Epithelial cell of prostate (primary cell): ENCODE data around the gene DGKG.

Experiments
- DNase-seq: peaks from one replicate; pipeline ENCODE4 v3.0.0-alpha.2; 2011; ENCODE audit warnings: low read depth, low spot score
- H3K27ac ChIP-seq: fragments of 450-650 bp; 2 replicates; pipeline ENCODE4 v1.5.1; 2017; ENCODE audit warnings: mild to moderate bottlenecking

Gene DGKG

DNA sequence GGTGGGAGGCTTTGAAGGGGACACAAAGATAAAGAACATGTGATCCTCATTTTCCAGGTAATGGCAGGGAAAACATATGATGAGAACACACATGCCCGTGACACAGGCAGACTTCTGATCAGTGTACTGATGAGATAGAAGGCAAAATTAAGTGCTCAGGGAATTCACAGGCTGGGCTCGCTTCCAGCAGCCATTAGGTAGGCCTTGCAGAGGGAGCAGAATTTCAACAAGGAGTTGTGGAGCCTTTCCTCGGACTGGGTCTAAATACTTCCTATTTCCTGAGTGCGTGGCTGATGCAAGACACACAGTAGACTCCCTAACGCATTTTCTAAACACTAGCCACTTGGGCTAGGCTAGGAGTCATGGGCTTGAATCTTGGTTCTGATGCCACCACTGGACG, 179.2 kb downstream of the DGKG start:
- no peak for DNase-seq
- no peak overlapping the region for H3K27ac ChIP-seq

DNA sequence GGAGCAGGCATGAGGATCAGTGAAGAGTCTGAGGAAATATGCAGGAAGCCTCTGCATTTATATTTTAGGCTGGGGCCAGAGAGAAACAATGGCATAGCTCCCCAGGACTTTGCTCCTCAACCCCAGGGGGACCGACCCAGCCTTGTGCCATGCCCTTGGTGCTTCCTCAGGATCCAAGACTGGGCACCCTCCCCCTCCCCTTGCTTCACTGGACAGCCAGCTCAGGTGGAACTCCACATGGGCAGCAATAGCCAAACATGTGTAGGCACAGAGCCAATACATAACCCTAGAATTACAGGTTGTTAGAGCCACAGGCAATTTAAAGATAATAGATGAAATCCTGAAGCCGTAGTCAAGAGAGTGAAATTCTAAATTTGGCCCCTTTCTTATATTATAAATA, 180.1 kb downstream of the DGKG start:
- no peak for DNase-seq
- H3K27ac ChIP-seq, result no peak overlapping the region

DNA sequence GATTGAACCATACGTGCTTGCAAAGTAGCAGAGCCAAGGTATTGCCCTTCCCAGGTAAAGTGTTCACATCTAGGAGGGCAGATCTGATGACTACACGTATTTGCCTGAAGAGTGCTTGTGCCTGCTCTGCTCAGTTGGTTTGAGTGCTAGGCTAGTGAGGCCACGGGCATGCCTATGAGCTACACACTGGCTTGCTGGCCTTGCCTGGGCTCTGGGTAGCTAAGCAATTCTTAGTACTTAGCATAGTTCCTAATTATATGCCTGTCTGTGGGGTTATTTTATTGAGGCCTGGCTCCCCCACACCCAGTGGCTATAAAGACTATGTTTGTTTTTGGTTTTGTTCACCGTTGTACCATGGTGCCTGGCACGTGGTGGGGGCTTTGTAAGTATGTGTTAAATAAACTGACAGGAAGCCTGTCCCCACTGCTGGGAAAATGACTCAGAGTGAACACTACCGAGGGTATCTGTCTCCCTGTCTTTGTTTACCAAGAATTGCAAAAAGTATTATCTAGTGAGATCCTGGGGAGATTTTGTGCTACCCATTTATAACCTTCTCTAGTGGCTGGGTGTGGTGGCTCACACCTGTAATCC, 181.0 kb downstream of the DGKG start:
- no peak for DNase-seq
- H3K27ac ChIP-seq, result no peak overlapping the region

DNA sequence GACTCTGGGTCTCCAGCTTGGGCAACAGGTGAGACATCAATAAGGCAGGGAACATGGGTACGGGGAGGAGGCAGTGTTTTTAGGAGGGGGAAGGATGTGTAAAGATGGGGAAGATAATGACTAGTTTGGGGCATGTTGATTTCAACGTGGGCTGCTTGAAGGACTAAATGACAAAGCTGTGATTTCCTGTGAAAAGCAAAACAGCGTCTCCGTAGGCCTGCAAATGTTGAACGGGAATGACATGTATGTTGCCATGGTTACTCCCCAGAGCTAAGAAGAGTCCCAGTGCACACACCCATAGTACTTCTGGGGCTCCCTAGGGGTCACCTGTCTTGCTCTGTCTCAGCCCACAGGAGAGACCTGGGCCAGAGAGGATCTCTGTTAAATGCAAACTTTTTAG, 181.9 kb downstream of the DGKG start:
- H3K27ac ChIP-seq, result no peak overlapping the region
- no peak for DNase-seq

DNA sequence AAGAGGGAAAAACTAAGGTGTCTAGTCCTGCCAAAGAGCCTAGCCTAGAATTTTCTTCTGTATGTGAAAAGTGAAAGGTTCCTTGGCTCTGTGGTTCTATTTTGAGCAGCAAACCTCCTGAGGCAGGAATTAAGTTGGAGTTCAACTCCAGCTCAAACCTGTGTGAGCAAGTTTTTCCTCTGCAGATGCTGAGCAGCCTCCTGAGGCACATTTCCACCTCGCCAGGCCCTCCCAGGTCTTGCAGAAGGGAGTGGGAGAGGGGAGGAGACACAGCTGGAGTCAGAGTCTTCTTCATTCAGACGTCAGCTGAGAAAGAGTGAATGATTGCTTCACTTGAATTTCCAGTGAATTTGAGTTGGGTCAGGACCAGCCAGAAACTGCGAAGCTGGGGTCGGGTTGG, 183.6 kb downstream of the DGKG start:
- no peak overlapping the region for H3K27ac ChIP-seq
- DNase-seq, result no peak

DNA sequence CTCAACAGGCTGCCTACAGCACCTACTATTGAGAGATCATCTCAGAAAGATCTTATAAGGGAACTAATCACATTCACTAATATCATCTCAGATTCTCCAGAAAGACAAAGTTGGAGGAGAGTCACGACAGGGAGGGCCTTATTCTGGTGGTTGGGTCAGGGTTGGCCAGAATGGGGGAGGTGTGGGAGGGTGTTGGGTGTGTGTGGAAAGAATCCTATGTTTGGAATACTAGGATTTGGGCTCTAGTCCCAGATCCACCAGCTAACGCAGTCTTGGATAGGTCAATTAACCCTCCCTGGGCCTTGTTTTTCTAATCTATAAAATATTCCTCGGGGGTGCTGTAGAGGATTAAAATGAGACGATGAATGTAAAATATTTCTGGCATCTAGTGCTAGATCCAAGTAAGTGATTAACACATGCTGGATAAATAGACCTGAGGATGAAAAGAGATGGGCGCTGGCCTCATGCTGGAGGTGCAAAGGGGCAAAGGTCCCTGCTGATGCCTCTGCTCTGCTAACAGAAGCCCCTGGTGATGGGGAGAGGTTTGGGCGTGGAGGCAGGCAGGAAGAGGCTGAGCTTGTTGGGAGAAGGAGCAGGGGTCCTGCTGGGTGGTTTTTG, 185.6 kb downstream of the DGKG start:
- no peak overlapping the region for H3K27ac ChIP-seq
- no peak for DNase-seq

DNA sequence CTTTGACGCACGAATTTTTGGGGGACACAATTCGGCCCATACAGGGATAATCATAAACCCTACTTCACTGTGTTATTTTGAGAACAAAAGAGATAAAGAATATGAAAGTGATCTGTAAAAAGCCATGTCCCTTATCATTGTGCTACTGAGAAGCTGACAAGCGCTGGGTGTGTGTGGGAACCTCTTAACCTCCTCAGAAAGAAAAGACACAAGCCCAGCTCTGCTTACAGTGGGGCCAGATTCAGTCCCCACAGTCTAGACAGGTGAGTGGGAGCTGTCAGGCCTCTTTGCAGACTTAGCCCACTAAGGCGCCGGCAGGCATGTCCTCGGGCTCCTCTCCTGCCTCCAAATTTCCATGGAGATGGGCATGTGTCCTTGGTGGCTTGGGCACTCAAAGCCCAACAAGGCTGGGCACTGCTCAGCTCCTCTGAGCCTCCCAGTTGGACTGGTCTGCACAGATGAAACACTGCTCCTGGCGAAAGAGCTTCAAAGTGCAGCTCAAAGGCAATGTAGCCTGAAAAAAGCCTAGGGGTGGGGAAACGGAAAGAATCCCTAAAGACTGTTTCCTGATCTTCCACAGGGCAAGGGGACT, 188.7 kb downstream of the DGKG start:
- H3K27ac ChIP-seq, result no peak overlapping the region
- no peak for DNase-seq

DNA sequence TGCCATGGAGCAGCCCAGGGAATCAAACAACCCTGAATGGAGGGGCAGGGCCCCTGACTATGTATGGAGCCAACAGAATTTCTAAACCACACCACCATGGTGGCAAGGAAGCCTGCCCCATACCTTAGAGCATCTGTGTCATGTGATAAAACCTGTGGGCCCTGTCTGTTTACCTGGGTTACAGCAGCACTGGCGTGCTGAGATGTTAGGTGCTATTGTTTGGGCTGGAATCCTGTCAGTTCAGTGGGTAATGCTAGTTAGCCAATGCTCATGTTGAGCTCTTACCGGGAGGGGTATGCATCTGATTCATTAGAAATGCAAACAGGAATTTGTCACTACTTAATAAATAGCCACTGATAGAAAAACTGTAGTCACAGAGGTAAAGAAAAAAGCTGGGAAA, 189.7 kb downstream of the DGKG start:
- no peak overlapping the region for H3K27ac ChIP-seq
- peak; percentile 12 for DNase-seq

DNA sequence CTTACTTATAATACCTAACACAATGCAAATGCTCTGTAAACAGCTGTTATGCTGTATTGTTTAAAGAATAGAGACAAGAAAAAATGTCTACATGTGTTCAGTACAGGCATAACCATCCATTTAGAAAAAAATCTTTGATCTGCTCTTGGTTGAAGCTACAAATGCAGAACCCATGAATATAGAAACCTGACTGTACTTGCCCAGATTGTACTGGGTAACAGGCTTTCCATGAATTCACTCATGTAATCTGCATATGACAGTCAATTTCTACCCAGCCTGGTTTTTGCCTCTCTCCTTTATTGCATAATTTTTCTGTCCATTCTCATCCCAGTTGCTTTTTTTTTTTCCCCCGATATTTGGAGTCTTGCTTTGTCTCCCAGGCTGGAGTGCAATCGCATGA, 190.5 kb downstream of the DGKG start:
- no peak for DNase-seq
- no peak overlapping the region for H3K27ac ChIP-seq

DNA sequence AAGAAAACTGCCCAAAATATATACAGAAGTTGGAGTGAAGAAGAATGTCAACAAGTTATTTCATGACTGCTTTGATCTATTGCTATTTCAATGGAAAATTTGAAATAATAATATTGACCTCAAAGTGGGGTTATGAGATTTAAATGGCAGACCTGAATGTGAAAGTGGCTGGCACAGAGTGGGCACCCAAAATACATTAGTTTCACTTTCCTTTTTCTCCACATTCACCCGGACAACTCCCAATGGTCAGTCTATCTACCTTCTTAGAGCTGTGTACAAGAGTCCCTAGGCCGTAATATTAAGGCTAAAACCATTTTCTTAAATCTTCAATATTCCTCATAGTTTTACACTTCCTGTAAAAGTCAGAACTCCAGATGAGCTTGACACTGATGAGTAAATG, 191.5 kb downstream of the DGKG start:
- H3K27ac ChIP-seq, result no peak overlapping the region
- DNase-seq, result no peak

DNA sequence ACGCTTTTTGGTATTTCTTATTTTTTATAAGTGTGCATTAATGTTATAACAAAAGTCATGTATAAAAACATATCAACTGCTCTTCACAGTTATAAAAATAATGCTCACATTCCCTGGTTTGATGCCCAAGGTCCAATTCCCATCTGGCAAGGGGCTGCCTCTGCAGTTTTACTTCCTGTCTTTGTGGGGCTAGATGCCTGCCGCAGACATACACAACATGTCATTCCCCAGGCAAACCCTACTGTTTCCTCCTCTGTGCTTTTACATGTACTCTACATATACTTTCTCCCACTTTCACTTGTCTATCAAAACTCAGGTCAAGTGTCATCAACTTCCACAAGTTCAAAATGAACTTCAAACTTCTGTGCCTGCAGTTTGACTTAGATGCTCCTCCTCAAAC, 192.7 kb downstream of the DGKG start:
- no peak overlapping the region for H3K27ac ChIP-seq
- DNase-seq, result no peak

DNA sequence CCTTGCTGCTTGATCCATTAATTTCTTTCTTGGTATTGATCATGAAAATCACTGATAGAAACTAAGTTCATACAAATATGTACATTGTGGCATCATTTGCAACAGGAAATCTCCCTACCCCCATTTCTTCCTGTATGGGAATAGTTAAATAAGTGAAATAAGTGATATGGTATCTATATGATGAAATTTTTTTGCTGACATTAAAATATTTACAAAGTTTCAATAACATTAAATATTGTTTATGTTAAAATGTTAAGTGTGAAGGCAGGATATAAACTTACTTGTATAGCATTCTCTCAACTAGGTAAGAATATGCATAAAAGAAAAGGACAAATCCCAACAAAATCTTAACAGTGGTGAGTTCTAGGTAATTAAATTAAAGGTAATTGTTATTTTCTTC, 193.1 kb downstream of the DGKG start:
- H3K27ac ChIP-seq, result no peak overlapping the region
- no peak for DNase-seq

DNA sequence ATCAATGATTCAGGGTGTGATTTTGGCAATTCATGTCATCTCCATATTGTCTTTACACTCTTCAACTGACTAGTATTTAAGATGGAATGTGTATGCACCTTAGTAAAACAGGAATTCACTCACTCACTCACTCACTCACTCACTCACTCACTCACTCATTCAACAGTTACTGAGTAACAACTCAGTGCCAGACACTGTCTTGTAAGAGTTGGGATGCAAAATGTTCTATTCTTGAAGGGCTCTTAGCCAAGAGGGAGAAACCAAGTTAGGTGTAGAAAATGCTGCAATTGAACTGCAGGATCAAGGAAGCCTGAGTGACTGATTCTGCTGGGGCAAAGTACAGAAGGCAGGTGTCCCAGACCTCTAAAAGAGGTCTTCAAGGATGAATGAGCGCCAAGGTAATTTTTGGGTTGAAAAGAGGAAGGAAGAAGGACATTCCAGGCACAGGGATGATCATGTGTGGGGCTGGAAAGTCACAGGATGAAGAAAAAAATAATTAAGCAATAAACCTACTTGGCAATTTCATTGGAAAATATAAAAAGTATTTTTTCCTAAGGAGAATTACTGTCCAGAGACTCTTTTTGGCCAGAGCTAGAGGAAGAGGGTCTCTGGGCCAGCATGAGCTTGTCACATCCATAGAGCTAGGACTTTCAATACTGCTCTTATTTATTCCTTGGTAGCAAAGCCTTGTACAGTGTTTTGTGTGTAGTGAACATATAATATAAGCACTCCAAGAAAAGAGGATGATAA, 194.2 kb downstream of the DGKG start:
- no peak for DNase-seq
- no peak overlapping the region for H3K27ac ChIP-seq

DNA sequence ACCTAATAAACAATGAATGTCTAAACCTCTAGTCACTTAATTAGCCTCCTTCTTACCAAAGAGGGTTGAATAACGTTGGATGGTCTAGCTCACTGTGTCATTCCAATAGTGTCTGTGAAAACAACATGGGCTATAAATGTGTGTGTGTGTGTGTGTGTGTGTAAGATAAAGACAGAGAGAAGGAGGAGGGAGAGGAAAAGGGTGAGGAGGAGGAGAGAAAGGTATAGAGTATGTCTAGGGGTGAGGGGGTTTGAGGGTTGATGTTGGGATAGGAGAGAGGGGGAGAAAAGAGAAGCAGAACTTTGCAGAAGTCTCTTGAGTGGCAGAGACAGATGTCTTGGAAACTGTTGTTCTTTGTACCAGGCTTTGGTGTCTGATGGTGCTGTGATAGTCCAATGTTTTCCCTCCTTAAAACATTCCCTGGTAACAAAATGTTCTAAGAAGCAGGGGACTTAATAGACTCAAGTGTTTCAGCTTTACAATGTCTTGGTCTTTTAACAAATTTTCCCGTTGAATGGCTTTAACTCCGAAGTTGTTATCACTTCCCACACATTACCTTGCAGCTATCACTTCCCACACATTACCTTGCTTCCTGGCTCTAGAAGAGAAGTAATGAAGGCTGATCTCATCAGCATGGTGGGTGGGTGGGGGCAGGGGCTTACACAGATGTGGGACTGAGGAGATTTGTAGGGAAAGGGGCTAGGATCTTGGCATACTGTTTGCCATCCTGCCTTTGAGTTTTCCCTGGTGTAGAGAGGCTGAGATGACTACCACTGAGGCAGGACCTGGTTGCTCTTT, 195.3 kb downstream of the DGKG start:
- H3K27ac ChIP-seq, result no peak overlapping the region
- no peak for DNase-seq

DNA sequence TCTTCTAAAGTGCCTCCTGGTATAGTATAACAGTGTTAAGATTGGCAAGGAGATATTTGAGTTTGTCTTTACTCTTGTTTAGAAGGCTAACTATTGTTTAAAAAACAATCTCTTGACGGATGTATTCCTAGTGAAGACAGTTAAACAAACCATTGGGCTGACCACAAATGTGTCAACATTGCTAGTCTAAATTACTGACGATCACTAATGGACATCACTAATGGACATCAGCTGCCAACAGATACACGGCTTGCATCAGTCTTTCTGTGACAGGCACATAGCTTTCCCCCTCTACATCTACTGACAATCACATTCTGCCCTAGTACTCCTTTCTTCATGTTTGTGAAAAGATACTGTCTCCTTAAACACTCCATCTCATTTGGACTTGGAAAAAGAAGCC, 196.0 kb downstream of the DGKG start:
- no peak overlapping the region for H3K27ac ChIP-seq

DNA sequence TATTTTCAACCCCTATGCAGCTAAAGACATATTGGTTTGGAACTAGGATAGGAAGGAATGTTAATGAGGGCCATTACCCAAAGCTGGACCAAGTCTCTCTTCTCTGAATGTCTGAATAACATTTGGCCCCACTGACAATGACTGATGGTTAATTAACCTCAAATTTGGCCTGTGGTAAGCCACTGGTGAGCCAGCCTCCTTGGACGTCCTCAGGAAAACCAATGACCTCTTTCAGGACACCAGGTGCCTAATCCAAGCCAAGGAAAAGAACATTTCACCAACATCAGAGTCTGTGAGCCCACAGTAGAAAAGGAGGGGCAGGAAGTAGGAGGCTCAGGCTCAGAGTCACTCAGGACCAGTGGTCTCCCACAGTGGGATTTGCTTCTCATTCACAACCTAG, 196.7 kb downstream of the DGKG start:
- no peak overlapping the region for H3K27ac ChIP-seq
- DNase-seq, result no peak

More for the DNA sequence above, 196.0 kb downstream of the DGKG start:
- no peak for DNase-seq

DNA sequence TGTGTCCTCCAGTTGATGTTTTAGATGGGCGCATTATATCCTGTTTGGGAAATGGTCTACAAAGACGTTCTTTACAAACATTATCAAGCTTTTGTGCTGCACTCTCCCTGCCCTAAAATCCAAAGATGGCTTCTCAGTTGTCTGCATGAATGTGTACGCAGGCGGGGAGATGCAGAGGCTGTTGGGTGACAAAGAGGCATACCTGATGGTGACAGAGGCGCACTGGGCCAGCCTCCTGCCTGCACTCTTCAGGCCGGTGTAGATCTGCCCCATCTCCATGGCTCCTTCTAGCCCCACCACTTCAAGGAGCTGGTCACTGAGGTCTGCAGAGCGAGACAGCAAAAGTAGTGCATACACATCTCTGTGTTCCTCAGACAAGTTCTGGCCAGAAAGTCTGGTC, 197.3 kb downstream of the DGKG start:
- no peak for DNase-seq
- H3K27ac ChIP-seq, result no peak overlapping the region

DNA sequence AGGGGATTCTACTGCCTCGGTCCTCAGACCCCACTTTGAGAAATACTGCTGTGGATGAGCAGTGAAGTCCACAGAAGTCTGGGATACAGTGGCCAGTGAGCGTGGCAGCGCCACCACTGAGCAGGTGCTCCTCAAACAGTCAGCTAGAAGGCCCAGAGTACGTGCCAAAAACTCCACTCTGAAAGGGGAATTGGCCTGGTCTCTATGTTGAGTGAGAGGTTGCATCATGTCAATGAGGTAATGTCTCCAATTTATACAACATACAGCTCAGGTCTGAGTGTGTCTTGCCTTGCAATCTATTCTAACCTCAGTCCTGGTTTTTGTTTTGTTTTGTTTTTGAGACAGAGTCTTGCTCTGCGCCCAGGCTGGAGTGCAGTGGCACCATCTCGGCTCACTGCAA, 199.8 kb downstream of the DGKG start:
- no peak overlapping the region for H3K27ac ChIP-seq
- DNase-seq, result no peak

DNA sequence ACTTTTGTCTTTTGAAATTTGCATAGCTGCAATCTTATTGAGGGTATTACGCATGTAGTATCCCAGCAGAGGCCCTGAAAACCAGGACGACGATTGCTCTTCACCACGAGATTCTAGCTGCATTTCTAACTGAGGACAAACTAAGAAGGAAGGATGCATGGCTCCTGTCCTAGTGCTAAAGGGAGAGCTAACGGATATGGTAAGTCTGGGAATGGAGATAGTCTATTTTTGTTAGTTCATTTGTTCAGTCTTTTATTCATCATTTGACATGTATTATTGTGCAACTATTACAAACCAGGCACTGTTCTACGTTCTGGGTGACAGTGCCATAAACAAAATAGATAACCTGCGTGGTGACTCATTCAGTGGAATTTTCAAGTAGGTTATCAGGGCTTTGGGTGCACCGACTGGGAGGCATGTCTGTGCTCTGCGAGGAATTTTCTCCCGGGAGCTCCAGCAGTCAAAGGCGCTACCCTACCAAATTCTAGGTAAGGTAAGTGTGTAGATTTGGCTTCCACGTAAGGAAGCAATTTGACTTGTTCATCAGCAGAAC, 201.3 kb downstream of the DGKG start:
- DNase-seq, result no peak
- H3K27ac ChIP-seq, result no peak overlapping the region

DNA sequence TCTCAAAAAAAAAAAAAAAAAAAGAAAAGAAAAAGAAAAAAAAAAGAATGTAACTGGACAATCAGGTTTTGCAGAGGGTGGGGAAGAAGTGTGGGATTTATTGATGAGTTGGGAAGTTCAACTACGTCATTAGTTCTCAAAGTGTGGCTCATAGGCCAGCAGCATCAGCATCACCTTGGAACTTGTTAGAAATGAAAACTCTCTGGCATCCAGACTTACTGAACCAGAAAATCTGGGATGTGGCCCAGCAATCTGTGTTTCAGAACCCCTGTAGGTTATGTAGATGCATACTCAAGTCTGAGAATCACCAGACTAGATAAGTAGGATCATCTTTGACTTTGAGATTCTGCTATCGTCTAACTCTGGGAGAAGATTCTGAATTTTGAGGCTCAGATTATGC, 207.4 kb downstream of the DGKG start:
- no peak overlapping the region for H3K27ac ChIP-seq
- no peak for DNase-seq
